Spleen (tissue), 7 donors: ENCODE data around the gene B4GALNT4.

Source experiments
- CTCF ChIP-seq, 11 experiments: fragments of 200-600 bp in 7 of 11; fragments of 450-650 bp in 4 of 11; sonication (generic) in 4 of 11; IDR thresholded peaks in 8 of 11; conservative IDR thresholded peaks in 3 of 11; 1 replicate in 7 of 11; 2 replicates in 4 of 11; pipeline versions ENCODE4 v1.4.0 to v1.8.0; 2016 to 2021; ENCODE audit warnings: antibody characterized with exemption in 11 of 11, inconsistent platforms in 4 of 11, mild to moderate bottlenecking in 1 of 11
- POLR2A ChIP-seq, 3 donors: fragments of 450-650 bp; IDR thresholded peaks; one replicate each; pipeline ENCODE4 v1.5.1; 2017; ENCODE audit warnings: antibody characterized with exemption in 3 of 3, mild to moderate bottlenecking in 1 of 3
- POLR2AphosphoS5 ChIP-seq, 3 donors: sonication (generic); formaldehyde crosslinking; IDR thresholded peaks; one replicate each; pipeline ENCODE4 v1.5.1; 2017; ENCODE audit warnings: antibody characterized with exemption in 3 of 3
- donor health status: DM: no; HTN: no; CAD: no; lungs with moderate emphysema.
- donor health status: DM: no; HTN: no; CAD: no.
- donor health status: DM: no; HTN: no; CAD: no.

GRCh38 chr11:332651-333480, 36.4 kb upstream of the B4GALNT4 start:
- TF ChIP-seq POLR2A (IDR thresholded peaks at IDR 0.05), result no peak
- no peak for TF ChIP-seq CTCF (IDR thresholded peaks at IDR 0.05 in 8 of 11, conservative IDR thresholded peaks at IDR 0.05 in 3 of 11)
- no peak for TF ChIP-seq POLR2AphosphoS5 (IDR thresholded peaks at IDR 0.05)
